OCI-LY7 (cell line): ENCODE measurements around the gene PNLDC1. TPM values are rescaled to one million over a fixed set of nuclear protein-coding genes. Genes with fewer than 3 reads are reported as not detected.

ENCODE experiments used
- BruUV-seq: library from RNA; stranded (reverse); fragments of 400-500 nt; replicated peaks from 2 replicates; lab custom pipeline; 2021; lab: Mats Ljungman, UMichigan
- CTCF ChIA-PET: fragments of 300-600 bp; sonication (Branson Sonifier 250); formaldehyde crosslinking; loops from one replicate; lab custom pipeline; 2022; ENCODE audit warnings: antibody characterized with exemption; ENCODE audit not compliant: unreplicated experiment; lab: Charles Lee
- POLR2A ChIA-PET: fragments of 300-600 bp; sonication (Branson Sonifier 250); formaldehyde crosslinking; loops from one replicate; lab custom pipeline; 2022; ENCODE audit warnings: antibody characterized with exemption; lab: Charles Lee
- DNase-seq: peaks from one replicate; pipeline ENCODE4 v3.0.0-alpha.2; 2015; ENCODE audit warnings: low spot score
- H2AFZ ChIP-seq: fragments of 200-600 bp; sonication (generic), shearing (Covaris generic); 2 replicates; pipeline ENCODE4 v1.6.1; 2014; ENCODE audit warnings: mild to moderate bottlenecking, antibody characterized with exemption, low read length, moderate library complexity
- H3K27ac ChIP-seq: fragments of 200-600 bp; sonication (generic); 2 replicates; pipeline ENCODE4 v1.5.1; 2014; ENCODE audit warnings: mixed run types, low read depth, mild to moderate bottlenecking, moderate library complexity, low read length, inconsistent platforms; ENCODE audit not compliant: poor library complexity, severe bottlenecking
- H3K36me3 ChIP-seq: fragments of 200-600 bp; sonication (generic); 2 replicates; pipeline ENCODE4 v1.6.1; 2014; ENCODE audit warnings: mild to moderate bottlenecking, antibody characterized with exemption, low read length, moderate library complexity, mixed read lengths; ENCODE audit not compliant: insufficient read depth
- H3K4me1 ChIP-seq: fragments of 200-600 bp; sonication (generic); 2 replicates; pipeline ENCODE4 v1.5.1; 2014; ENCODE audit warnings: mild to moderate bottlenecking, low read length; ENCODE audit not compliant: insufficient read depth, poor library complexity, severe bottlenecking
- H3K4me2 ChIP-seq: fragments of 200-600 bp; sonication (generic); 2 replicates; pipeline ENCODE4 v1.6.1; 2014; ENCODE audit warnings: mild to moderate bottlenecking, low read length
- H3K4me3 ChIP-seq: fragments of 200-600 bp; sonication (generic); 2 replicates; pipeline ENCODE4 v1.5.1; 2014; ENCODE audit warnings: mild to moderate bottlenecking, low read depth, low read length; ENCODE audit not compliant: poor library complexity, severe bottlenecking
- H3K79me2 ChIP-seq: fragments of 200-600 bp; sonication (generic); 2 replicates; pipeline ENCODE4 v1.6.1; 2016; ENCODE audit warnings: low read depth, mild to moderate bottlenecking, low read length, moderate library complexity, mixed read lengths; ENCODE audit not compliant: insufficient read depth
- H3K9me2 ChIP-seq: fragments of 200-600 bp; sonication (generic); 2 replicates; pipeline ENCODE4 v1.6.1; 2016; ENCODE audit warnings: mild to moderate bottlenecking, low read length, mixed read lengths; ENCODE audit not compliant: insufficient read depth
- H3K9me3 ChIP-seq: fragments of 200-600 bp; sonication (generic); 2 replicates; pipeline ENCODE4 v1.6.1; 2014; ENCODE audit warnings: mild to moderate bottlenecking, mixed run types, low read length, mixed read lengths
- H4K20me1 ChIP-seq: fragments of 200-600 bp; sonication (generic); 2 replicates; pipeline ENCODE4 v1.6.1; 2014; ENCODE audit warnings: mild to moderate bottlenecking, antibody characterized with exemption, low read length, moderate library complexity, mixed read lengths; ENCODE audit not compliant: insufficient read depth
- EZH2phosphoT487 ChIP-seq: fragments of 200-600 bp; sonication (generic); IDR thresholded peaks from 2 replicates; pipeline ENCODE4 v1.6.1; 2018; ENCODE audit warnings: low read depth, borderline replicate concordance, mild to moderate bottlenecking, mixed run types, antibody characterized with exemption, low read length, moderate library complexity, mixed read lengths
- intact Hi-C: fragments of 100-400 bp; cut with micrococcal nuclease; formaldehyde crosslinking; loops from one replicate; pipeline ENCODE4 v1.10.0; 2022; ENCODE audit not compliant: unreplicated experiment
- total RNA-seq, 2 experiments: library from RNA; depleted of rRNA in 1 of 2; stranded (reverse); fragments of >200 nt in 1 of 2; shearing (Covaris generic) in 1 of 2; gene quantifications; 2 replicates each; pipeline ENCODE4 v1.2.3, GENCODE V29; 2014 to 2022
- TF ChIP-seq, protein P1 (sequence below): fragments of 200-600 bp; sonication (generic); conservative IDR thresholded peaks from 2 replicates; pipeline ENCODE4 v1.5.1; 2014; ENCODE audit warnings: mild to moderate bottlenecking, antibody characterized with exemption, low read length, moderate library complexity, mixed read lengths

PNLDC1 gene
- total RNA-seq, 2 experiments from 2014 or later, result not detected

DNA sequence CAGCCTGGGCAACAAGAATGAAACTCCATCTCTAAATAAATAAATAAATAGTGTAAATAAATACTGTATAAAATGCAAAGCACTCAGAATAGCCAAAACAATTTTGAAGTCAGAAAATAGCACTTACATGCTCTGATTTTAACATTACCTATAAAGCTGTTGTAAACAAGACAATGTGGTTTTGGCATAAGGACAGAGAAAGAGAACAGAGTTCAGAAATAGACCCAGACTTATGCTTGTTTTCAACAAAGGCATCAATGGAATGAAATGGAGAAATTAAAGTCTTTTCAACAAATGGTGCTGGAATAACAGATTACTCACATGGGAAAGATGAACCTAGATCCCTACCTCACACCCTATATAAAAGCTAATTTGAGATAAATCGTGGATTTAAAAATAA lies 27.9 kb upstream of the PNLDC1 start:
- no peaks in the 10 kb centered on the region for H3K79me2 ChIP-seq
- intact Hi-C loops, result no loop called here
- no peak for TF ChIP-seq EZH2phosphoT487
- TF ChIP-seq, protein P1, sequence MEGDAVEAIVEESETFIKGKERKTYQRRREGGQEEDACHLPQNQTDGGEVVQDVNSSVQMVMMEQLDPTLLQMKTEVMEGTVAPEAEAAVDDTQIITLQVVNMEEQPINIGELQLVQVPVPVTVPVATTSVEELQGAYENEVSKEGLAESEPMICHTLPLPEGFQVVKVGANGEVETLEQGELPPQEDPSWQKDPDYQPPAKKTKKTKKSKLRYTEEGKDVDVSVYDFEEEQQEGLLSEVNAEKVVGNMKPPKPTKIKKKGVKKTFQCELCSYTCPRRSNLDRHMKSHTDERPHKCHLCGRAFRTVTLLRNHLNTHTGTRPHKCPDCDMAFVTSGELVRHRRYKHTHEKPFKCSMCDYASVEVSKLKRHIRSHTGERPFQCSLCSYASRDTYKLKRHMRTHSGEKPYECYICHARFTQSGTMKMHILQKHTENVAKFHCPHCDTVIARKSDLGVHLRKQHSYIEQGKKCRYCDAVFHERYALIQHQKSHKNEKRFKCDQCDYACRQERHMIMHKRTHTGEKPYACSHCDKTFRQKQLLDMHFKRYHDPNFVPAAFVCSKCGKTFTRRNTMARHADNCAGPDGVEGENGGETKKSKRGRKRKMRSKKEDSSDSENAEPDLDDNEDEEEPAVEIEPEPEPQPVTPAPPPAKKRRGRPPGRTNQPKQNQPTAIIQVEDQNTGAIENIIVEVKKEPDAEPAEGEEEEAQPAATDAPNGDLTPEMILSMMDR, result no peak
- no peak overlapping the region for H3K4me3 ChIP-seq
- BruUV-seq, result no TSS peak
- H4K20me1 ChIP-seq, result no peaks in the 10 kb centered on the region; the same call in 1 of the 2 replicates
- POLR2A ChIA-PET, result interaction anchor here (0.9 to 1.3 kb wide), 4 partner anchors 10 to 75 kb away, joined by 3 to 4 read pairs (median 4); no protein-coding TSS in a partner anchor
- H3K27ac ChIP-seq, result no peak overlapping the region
- CTCF ChIA-PET, result no interaction called here
- H3K36me3 ChIP-seq, result peaks cover 97% of the 10 kb centered on the region
- no peaks in the 10 kb centered on the region for H3K9me2 ChIP-seq
- H3K4me1 ChIP-seq, result no peaks in the 10 kb centered on the region
- H3K4me2 ChIP-seq, result no peak overlapping the region
- DNase-seq, result no peak
- H2AFZ ChIP-seq, result no peak overlapping the region
- no peaks in the 10 kb centered on the region for H3K9me3 ChIP-seq

DNA sequence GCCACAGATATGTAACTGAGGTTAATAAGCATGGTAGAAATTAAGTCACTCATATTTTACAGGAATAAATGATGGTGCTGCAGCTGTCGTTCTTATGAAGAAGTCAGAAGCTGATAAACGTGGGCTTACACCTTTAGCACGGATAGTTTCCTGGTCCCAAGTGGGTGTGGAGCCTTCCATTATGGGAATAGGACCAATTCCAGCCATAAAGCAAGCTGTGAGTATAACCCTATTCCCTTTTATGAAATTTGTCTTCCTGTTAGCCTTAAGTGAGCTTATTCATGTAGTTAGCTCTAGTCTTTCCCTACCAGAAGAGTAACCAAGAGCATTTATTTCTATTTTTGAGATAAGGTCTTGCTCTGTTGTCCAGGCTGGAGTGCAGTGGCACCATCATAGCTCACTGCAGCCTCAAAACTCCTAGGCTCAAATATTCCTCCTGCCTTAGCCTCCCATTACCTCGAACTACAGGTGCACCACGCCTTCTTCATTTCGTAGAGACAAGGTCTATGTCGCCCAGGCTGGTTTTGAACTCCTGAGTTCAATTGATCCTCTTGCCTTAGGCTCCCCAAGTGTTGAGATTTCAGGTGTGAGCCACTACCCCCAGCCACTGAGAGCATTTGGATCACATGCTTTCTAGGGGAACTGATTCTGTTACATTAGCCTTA lies 22.7 kb upstream of the PNLDC1 start:
- DNase-seq, result no peak

More for the DNA sequence above, 22.7 kb upstream of the PNLDC1 start:
- Histone ChIP-seq H3K27ac (no peak overlapping the region), H3K9me3 (no peaks in the 10 kb centered on the region), H3K9me2 (no peaks in the 10 kb centered on the region), H3K4me3 (no peak overlapping the region), H3K36me3 (peaks cover 100% of the 10 kb centered on the region), H4K20me1 (peaks cover 24% of the 10 kb centered on the region), H3K4me2 (no peak overlapping the region), H2AFZ (no peak overlapping the region), H3K4me1 (no peaks in the 10 kb centered on the region), H3K79me2 (peaks cover 18% of the 10 kb centered on the region; the same call in 1 of the 2 replicates)
- no TSS peak for BruUV-seq
- POLR2A ChIA-PET, result interaction anchor here (0.5 to 1.3 kb wide), 5 partner anchors 13 to 48 kb away, joined by 3 to 4 read pairs (median 3); partner anchors contain the start of genes ACAT2 and MRPL18
- TF ChIP-seq EZH2phosphoT487, result no peak
- TF ChIP-seq, protein P1, result no peak
- CTCF ChIA-PET, result no interaction called here
- intact Hi-C loops, result no loop called here
